ENCODE data around the gene IL10RB.
"Not testable (repeated sequence)": the region's sequence is repeated elsewhere in the genome, so short reads cannot be mapped to it uniquely, and the experiment has no call there.

IL10RB gene

DNA sequence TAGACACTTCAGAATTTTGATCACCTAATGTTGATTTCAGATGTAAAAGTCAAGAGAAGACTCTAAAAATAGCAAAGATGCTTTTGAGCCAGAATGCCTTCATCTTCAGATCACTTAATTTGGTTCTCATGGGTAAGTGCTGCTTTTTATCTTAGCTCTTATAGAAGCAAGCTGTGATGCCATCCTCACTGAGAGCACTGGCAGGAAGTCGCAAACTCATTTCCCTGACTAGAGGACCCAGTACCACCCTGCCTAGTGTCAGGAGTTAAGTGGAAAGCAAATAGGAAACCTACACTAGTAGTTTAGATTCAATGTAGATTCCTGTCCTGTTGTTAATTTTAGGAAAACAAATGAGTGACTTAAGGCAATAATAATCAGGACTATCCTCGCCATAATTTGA lies 24.3 kb upstream of the IL10RB start:
- no peak for DNase-seq (ENCODE audit: low read depth)

- not testable (repeated sequence) for DNase-seq (ENCODE audit: low read depth)
Observed at GRCh38 chr21:33242846-33243245, 23.3 kb upstream of the IL10RB start.

- DNase-seq (ENCODE audit: low read depth), result no peak
Observed at GRCh38 chr21:33244082-33244778, 21.9 kb upstream of the IL10RB start.

DNA sequence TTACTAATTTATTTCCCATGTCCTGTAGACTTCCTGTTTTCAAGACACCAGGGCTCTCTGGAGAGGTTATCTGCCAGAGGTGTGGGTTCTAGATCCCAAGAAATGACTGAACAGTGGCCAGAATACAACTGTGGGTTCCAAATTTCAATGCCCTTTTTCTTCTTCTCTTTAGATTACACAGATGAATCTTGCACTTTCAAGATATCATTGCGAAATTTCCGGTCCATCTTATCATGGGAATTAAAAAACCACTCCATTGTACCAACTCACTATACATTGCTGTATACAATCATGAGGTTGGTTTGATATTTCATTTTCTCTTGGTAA lies 21.4 kb upstream of the IL10RB start:
- no peak for DNase-seq (ENCODE audit: low read depth)

DNA sequence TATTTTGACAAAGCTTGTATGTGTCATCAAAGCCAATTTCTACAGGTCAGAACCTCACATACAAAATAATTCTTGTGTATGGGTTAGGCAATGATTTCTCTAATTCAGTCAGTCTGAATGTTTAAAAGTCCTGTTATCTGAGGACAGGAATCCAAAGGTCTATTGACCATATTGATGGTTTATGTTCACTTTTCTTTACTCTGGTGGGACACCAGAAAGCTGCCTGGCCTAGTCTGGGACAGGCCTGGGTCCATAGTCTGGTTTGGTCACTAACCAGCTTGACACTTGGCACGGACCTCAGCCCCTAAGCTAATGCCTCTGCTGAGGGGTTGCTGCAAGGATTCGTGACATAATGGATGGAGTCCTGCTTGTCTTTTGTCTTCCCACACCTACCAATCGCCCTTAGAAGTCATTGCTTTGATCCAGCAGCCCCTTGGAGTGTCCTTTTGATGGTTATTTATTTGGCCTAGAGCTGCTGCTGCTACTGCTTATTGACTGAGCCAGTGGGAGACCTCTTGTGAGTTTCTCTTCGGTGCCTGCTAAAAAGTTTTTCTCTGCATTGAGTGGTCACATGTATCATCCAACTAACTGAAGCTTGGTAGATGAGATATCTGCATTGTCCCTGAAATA lies 20.8 kb upstream of the IL10RB start:
- no peak for DNase-seq (ENCODE audit: low read depth)

GRCh38 chr21:33246506-33246905 lies 19.7 kb upstream of the IL10RB start:
- no peak for DNase-seq (ENCODE audit: low read depth)

DNA sequence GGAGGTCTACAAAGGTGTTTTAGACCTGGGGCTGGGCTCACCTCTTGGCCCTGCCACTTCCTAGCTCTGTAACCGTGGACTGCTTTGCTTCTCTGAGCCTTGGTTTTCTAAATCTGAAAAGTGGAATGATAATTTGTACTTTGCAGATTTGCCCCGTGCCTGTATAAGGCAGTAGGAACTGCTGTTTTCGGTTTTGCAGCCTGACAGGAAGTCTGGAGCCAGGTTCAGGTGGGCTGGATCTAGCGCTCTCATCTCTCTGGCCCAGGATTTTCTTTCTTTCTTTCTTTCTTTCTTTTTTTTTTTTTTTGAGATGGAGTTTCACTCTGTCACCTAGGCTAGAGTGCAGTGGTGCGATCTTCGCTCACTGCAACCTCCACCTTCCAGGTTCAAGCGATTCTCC lies 19.2 kb upstream of the IL10RB start:
- DNase-seq (ENCODE audit: low read depth), result no peak

GRCh38 chr21:33247599-33247998 lies 18.6 kb upstream of the IL10RB start:
- DNase-seq (ENCODE audit: low read depth), result no peak

DNA sequence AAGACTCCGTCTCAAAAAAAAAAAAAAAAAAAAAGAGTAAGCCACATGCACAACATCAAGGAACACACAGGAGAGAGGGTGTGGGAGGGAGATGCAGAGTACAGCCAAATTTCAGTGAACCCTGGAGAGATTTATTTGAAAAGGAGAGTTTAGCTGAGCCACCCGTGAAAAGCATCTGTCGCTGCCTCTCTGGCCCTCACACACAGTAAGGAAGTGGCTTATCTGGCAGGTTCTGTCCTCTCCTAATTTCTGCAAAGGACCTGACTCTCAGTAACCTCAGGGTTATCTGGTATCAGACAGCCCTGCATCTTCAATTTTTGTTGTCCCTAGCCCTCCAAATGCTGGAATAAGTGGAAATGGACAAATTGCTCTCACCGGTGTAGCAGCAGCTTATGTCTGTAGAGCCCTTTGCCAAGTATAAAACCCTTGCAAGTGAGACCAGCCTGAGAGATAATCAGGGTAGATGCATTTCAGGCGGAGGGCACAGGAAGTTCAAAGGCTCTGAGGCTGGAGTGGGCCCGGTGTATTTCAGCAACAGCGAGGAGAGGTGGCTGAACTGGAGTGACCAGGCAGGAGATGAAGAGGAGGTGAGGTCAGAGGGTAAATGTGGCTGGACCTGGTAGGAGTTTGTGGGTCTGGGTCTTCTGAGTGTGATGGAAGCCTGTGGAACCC lies 16.7 kb upstream of the IL10RB start:
- no peak for DNase-seq (ENCODE audit: low read depth)

DNA sequence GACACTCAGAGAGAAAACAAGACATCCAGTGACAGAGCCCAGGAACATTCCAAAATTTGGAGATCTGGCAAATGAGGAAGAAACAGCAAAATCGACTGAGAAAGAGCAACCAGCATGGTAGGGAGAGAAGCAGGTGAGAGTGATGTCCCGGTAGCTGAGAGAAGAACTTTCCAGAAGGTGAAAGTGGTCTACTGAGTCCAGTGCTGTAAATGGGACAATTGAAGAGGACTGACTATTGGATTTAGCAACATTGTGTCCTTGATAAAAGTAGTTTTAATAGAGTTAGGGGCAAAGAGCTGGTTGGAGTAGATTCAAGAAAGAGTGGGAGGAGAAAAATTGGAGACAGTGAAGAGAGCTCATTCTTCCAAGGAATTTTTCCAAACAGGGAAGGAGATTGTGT lies 15.0 kb upstream of the IL10RB start:
- no peak for DNase-seq (ENCODE audit: low read depth)

- DNase-seq (ENCODE audit: low read depth), result not testable (repeated sequence)
Observed at GRCh38 chr21:33253382-33253781, 12.8 kb upstream of the IL10RB start.

DNA sequence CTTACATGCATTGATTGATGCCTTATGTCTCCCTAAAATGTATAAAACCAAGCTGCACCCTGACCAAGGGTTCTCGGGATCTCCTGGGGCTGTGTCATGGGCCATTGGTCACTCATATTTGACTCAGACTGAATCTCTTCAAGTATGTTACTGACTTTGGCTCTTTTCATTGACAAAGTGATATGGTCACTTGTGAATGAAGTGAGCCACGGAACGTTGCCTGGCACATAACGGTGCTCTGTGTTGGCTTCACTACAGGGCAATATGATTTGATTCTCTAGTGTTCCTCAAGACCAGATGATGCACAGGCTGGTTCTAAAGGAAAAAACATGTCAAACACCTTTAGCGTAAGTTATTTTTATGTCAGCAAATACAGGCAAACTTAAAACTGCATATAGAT lies 11.4 kb upstream of the IL10RB start:
- no peak for DNase-seq (ENCODE audit: low read depth)

DNA sequence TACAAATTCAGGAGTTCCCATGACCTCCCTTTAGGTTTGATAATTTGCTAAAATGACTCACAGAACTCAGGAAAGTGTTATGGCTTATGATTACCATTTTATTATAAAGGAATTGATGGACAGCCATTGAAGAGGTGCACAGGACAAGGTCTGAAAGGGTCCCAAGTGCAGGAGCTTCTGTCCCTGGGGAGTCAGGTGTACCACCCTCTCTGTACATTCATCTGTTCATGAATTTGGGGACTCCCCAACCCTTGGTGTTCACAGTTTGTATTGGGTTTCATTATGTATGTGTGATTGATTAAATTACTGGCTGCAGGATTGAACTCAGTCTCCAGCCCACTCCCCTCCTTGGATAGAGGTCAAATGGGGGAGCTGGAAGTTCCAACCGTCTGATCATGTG lies 10.8 kb upstream of the IL10RB start:
- DNase-seq (ENCODE audit: low read depth), result no peak

- no peak for DNase-seq (ENCODE audit: low read depth)
Observed at GRCh38 chr21:33256019-33256418, 10.1 kb upstream of the IL10RB start.

GRCh38 chr21:33257094-33257803 lies 8.9 kb upstream of the IL10RB start:
- no peak for DNase-seq (ENCODE audit: low read depth)

DNA sequence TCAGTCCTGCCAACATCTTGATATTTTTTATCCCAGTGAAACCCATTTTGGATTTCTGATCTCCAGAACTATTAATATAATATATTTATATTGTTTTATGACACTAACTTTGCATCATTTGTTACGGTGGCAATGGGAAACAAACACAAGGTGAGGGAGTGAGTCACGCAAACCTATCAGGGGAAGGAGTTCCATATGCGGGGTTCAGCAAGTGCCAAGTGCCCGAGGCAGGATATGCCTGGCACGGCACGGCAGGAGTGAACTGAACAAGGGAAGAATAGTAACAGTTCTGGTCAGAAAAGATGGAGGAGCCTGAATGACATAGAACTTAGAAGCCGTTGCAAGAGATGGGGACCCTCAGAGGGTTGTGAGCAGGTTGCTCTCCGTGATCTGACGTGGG lies 7.7 kb upstream of the IL10RB start:
- DNase-seq (ENCODE audit: low read depth), result no peak

DNA sequence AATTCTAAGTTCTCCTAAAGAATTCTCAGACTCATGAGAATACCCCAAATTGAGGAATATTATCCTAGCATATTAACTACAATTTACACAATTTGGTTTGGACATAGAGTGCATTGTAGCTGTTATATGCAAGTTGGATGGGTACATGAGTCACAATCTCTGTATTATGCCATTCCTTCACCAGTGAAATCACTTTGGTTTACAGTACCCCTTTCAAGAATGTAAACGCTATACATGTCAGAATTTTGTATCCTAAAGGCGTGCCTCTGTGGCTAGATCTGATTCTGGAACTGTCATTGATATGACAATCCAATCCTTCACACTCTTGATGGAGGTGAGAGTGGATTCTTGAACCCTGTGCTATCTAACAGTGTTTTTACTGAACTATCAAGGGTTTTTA lies 6.7 kb upstream of the IL10RB start:
- no peak for DNase-seq (ENCODE audit: low read depth)

GRCh38 chr21:33259995-33260394 lies 6.2 kb upstream of the IL10RB start:
- DNase-seq (ENCODE audit: low read depth), result no peak

DNA sequence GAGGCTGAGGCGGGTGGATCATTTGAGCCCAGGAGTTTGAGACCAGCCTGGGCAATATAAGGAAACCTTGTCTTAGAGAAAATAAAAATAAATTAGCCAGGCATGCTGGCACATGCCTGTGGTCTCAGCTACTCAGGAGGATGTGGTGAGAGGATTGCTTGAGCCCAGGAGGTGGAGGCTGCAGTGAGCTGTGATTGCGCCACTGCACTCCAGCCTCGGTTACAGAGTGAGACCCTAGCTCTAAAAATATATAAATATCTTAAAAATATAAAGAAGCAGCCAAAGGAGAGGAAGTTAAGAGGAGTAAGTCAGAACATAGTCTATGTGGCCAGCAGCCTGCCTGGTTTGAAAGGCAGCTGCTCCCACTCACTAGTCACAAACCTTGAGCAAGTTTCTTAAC lies 4.5 kb upstream of the IL10RB start:
- no peak for DNase-seq (ENCODE audit: low read depth)

- no peak for DNase-seq (ENCODE audit: low read depth)
Observed at GRCh38 chr21:33262921-33263320, 3.2 kb upstream of the IL10RB start.

DNA sequence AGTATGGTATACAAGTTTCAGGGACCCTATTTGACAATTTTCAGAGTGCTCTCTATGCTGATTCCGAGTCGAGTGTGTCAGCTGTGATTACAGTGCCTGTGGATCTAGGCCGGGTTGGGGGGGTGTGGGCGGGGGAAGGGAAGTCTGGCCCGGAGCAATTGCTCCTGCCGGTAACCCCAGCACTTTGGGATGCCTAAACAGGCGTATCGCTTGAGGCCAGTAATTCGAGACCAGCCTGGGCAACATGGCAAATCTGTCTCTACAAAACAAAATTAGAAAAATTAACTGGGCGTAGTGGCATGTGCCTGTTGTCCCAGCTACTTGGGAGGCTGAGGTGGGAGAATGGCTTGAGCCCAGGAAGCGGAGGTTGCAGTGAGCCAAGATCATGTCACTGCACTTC lies 1.6 kb upstream of the IL10RB start:
- DNase-seq (ENCODE audit: low read depth), result no peak

GRCh38 chr21:33265664-33266049 lies 510 bp upstream of the IL10RB start:
- DNase-seq (ENCODE audit: low read depth), result no peak

DNA sequence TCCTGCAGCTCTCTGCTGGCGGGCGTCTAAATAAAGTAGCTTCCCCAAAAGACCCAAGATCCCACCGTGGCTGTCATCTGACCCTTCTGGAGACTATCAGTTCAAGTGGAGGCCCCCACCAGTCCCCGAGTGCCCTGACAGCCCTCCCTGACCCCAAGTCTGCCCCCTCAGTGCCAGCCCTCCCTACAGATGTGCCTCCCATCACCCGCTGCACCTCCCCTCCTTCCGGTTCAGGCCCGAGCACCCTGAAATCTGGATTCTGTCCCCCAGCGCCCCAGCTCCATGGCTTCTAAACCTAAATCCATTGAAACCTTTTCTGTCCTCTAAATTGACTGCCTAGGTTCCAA lies 595 bp downstream of the IL10RB start:
- DNase-seq (ENCODE audit: low read depth), result no peak
